HEK293 (cell line): ENCODE data around the gene ARMC8.

Source experiments
- CTCF ChIP-seq: fragments of 450-650 bp; formaldehyde crosslinking; IDR thresholded peaks from 2 replicates; pipeline ENCODE4 v1.5.1; 2016; ENCODE audit warnings: missing biosample characterization, missing genetic modification characterization
- MEIS1 ChIP-seq: sonication (generic); formaldehyde crosslinking; IDR thresholded peaks from 2 replicates; pipeline ENCODE4 v1.8.1; 2022; ENCODE audit warnings: missing genetic modification reagents, mild to moderate bottlenecking, borderline replicate concordance
- REST ChIP-seq: fragments of 450-650 bp; formaldehyde crosslinking; IDR thresholded peaks from 2 replicates; pipeline ENCODE4 v1.5.1; 2016; ENCODE audit warnings: missing biosample characterization, missing genetic modification characterization
- ZFP69B ChIP-seq: fragments of 450-650 bp; formaldehyde crosslinking; IDR thresholded peaks from 2 replicates; pipeline ENCODE4 v1.5.1; 2016; ENCODE audit warnings: missing biosample characterization, missing genetic modification characterization
- ZNF112 ChIP-seq: fragments of 450-650 bp; formaldehyde crosslinking; IDR thresholded peaks from 2 replicates; pipeline ENCODE4 v1.5.0; 2017; ENCODE audit warnings: missing biosample characterization, missing genetic modification characterization
- ZNF274 ChIP-seq, 2 experiments: fragments of 200-500 bp in 1 of 2; fragments of 450-650 bp in 1 of 2; sonication (Bioruptor generic) in 1 of 2; formaldehyde crosslinking in 1 of 2; IDR thresholded peaks; 2 replicates each; pipeline versions ENCODE4 v1.5.1 to v1.6.1; 2014 to 2016; ENCODE audit warnings: borderline replicate concordance in 1 of 2, inconsistent platforms in 1 of 2, low read length in 1 of 2, missing biosample characterization in 1 of 2, missing genetic modification characterization in 1 of 2
- TF ChIP-seq, protein P1 (sequence below): fragments of 450-650 bp; formaldehyde crosslinking; IDR thresholded peaks from 2 replicates; pipeline ENCODE4 v1.5.1; 2017; ENCODE audit warnings: missing biosample characterization, mild to moderate bottlenecking, missing genetic modification characterization, moderate library complexity
- TF ChIP-seq, protein P2 (sequence below): fragments of 450-650 bp; formaldehyde crosslinking; IDR thresholded peaks from 2 replicates; pipeline ENCODE4 v1.5.1; 2017; ENCODE audit warnings: missing biosample characterization, missing genetic modification characterization

DNA sequence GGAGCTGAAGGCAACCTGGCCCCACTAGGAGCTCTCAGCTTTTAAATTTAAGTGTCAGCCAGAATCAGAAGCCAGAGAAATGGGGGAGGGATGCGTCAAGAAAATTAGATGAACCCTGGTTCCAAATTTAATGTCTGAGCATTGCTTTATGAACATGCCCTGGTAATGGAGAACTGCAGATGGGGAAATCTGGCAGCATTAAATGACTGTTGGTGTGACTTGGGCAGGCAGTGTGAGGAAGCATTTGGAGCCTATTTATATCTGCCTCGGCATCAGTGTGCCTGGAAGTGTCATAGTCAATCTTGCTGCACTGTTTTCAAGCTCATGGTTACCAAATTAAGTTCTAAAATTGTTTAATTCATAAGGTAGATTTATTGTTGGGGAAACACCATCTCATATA is 113.5 kb downstream of the ARMC8 start:
- TF ChIP-seq MEIS1 (no peak), CTCF (tag by site-specific recombination) (no peak), ZNF274 (IDR thresholded peaks at IDR 0.05; ENCODE audit: low read length) (no peak), ZNF274 (tag by site-specific recombination; IDR thresholded peaks at IDR 0.05; ENCODE audit: borderline replicate concordance) (no peak), REST (tag by site-specific recombination) (no peak), ZFP69B (tag by site-specific recombination) (no peak), ZNF112 (tag by site-specific recombination) (no peak)
- TF ChIP-seq, protein P1, sequence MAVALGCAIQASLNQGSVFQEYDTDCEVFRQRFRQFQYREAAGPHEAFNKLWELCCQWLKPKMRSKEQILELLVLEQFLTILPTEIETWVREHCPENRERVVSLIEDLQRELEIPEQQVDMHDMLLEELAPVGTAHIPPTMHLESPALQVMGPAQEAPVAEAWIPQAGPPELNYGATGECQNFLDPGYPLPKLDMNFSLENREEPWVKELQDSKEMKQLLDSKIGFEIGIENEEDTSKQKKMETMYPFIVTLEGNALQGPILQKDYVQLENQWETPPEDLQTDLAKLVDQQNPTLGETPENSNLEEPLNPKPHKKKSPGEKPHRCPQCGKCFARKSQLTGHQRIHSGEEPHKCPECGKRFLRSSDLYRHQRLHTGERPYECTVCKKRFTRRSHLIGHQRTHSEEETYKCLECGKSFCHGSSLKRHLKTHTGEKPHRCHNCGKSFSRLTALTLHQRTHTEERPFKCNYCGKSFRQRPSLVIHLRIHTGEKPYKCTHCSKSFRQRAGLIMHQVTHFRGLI (tag by site-specific recombination): no peak
- TF ChIP-seq, protein P2, sequence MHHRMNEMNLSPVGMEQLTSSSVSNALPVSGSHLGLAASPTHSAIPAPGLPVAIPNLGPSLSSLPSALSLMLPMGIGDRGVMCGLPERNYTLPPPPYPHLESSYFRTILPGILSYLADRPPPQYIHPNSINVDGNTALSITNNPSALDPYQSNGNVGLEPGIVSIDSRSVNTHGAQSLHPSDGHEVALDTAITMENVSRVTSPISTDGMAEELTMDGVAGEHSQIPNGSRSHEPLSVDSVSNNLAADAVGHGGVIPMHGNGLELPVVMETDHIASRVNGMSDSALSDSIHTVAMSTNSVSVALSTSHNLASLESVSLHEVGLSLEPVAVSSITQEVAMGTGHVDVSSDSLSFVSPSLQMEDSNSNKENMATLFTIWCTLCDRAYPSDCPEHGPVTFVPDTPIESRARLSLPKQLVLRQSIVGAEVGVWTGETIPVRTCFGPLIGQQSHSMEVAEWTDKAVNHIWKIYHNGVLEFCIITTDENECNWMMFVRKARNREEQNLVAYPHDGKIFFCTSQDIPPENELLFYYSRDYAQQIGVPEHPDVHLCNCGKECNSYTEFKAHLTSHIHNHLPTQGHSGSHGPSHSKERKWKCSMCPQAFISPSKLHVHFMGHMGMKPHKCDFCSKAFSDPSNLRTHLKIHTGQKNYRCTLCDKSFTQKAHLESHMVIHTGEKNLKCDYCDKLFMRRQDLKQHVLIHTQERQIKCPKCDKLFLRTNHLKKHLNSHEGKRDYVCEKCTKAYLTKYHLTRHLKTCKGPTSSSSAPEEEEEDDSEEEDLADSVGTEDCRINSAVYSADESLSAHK (tag by site-specific recombination): no peak
